ENCODE results near the gene SLC16A10. TPM values are rescaled to one million over a fixed set of nuclear protein-coding genes. Genes with fewer than 3 reads are reported as not detected.

Gene SLC16A10
- polyA plus RNA-seq, 1 experiment: not detected

GRCh38 chr6:111276335-111276734 lies 189.0 kb downstream of the SLC16A10 start:
- ChIA-PET CTCF (interaction anchor here (0.9 kb wide), 1 partner anchor 203 kb away, joined by 3 read pairs; no protein-coding TSS in a partner anchor), POLR2A (no interaction called here)

GRCh38 chr6:111276736-111277135 lies 189.4 kb downstream of the SLC16A10 start:
- ChIA-PET CTCF (interaction anchor here (0.9 kb wide), 1 partner anchor 202 kb away, joined by 3 read pairs; no protein-coding TSS in a partner anchor), POLR2A (no interaction called here)
- H3K27me3 ChIP-seq (ENCODE audit: control insufficient read depth, insufficient read depth, low read length): no peaks in the 10 kb centered on the region
- H3K27ac ChIP-seq (ENCODE audit: low read depth, low read length): no peak overlapping the region
- peaks cover 8% of the 10 kb centered on the region for H3K9me3 ChIP-seq (ENCODE audit: control insufficient read depth, insufficient read depth, low read length)
- no peak overlapping the region for H3K4me3 ChIP-seq (ENCODE audit: low read depth, low read length)
- no peak for DNase-seq (ENCODE audit: low read depth, low spot score)
- TF ChIP-seq, protein P1, sequence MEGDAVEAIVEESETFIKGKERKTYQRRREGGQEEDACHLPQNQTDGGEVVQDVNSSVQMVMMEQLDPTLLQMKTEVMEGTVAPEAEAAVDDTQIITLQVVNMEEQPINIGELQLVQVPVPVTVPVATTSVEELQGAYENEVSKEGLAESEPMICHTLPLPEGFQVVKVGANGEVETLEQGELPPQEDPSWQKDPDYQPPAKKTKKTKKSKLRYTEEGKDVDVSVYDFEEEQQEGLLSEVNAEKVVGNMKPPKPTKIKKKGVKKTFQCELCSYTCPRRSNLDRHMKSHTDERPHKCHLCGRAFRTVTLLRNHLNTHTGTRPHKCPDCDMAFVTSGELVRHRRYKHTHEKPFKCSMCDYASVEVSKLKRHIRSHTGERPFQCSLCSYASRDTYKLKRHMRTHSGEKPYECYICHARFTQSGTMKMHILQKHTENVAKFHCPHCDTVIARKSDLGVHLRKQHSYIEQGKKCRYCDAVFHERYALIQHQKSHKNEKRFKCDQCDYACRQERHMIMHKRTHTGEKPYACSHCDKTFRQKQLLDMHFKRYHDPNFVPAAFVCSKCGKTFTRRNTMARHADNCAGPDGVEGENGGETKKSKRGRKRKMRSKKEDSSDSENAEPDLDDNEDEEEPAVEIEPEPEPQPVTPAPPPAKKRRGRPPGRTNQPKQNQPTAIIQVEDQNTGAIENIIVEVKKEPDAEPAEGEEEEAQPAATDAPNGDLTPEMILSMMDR (IDR thresholded peaks at IDR 0.05; ENCODE audit: low read depth, low read length): no peak

More at GRCh38 chr6:111276335-111276734, 189.0 kb downstream of the SLC16A10 start:
- no peaks in the 10 kb centered on the region for H3K27me3 ChIP-seq (ENCODE audit: control insufficient read depth, insufficient read depth, low read length)
- DNase-seq (ENCODE audit: low read depth, low spot score): no peak
- TF ChIP-seq, protein P1 (IDR thresholded peaks at IDR 0.05; ENCODE audit: low read depth, low read length): no peak
- peaks cover 8% of the 10 kb centered on the region for H3K9me3 ChIP-seq (ENCODE audit: control insufficient read depth, insufficient read depth, low read length)
- no peak overlapping the region for H3K4me3 ChIP-seq (ENCODE audit: low read depth, low read length)
- no peak overlapping the region for H3K27ac ChIP-seq (ENCODE audit: low read depth, low read length)

- H3K27ac ChIP-seq (ENCODE audit: low read depth, low read length): no peak overlapping the region
- ChIA-PET POLR2A (no interaction called here), CTCF (interaction anchor here (1.2 kb wide), 1 partner anchor 19 kb away, joined by 4 read pairs; a partner anchor contains a TSS)
- no peak for DNase-seq (ENCODE audit: low read depth, low spot score)
- TF ChIP-seq, protein P1 (IDR thresholded peaks at IDR 0.05; ENCODE audit: low read depth, low read length): no peak
- H3K4me3 ChIP-seq (ENCODE audit: low read depth, low read length): no peak overlapping the region
- peaks cover 8% of the 10 kb centered on the region for H3K9me3 ChIP-seq (ENCODE audit: control insufficient read depth, insufficient read depth, low read length)
- H3K27me3 ChIP-seq (ENCODE audit: control insufficient read depth, insufficient read depth, low read length): no peaks in the 10 kb centered on the region
Observed at GRCh38 chr6:111277819-111278218, 190.5 kb downstream of the SLC16A10 start.

DNA sequence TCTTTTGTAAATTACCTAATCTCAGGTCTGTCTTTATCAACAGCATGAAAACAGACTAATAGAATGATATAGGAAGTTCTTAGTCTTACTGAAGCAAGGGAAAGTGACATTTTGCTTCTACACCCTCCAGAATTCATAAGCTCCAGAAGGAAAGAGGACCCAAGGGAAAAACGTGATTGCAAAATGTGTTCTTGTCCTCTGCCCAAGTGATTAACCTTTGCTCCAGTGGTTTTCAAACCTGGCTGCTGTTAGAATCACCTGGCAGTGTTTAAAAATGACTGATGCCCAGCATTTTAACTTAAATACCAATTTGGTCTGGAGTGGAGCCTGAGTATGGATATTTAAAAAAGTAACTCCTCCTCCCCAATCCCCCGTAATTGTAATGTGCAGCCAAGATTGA lies 191.4 kb downstream of the SLC16A10 start:
- DNase-seq (ENCODE audit: low read depth, low spot score): no peak

GRCh38 chr6:111280445-111280955 lies 193.2 kb downstream of the SLC16A10 start:
- Histone ChIP-seq H3K4me3 (ENCODE audit: low read depth, low read length) (no peak overlapping the region), H3K27ac (ENCODE audit: low read depth, low read length) (no peak overlapping the region), H3K27me3 (ENCODE audit: control insufficient read depth, insufficient read depth, low read length) (no peaks in the 10 kb centered on the region), H3K9me3 (ENCODE audit: control insufficient read depth, insufficient read depth, low read length) (no peaks in the 10 kb centered on the region)
- DNase-seq (ENCODE audit: low read depth, low spot score): no peak
- ChIA-PET POLR2A (no interaction called here), CTCF (interaction anchor here (0.8 to 1.8 kb wide), 2 partner anchors 21 to 269 kb away, joined by 3 to 8 read pairs; a partner anchor contains a TSS)
- TF ChIP-seq, protein P1 (IDR thresholded peaks at IDR 0.05; ENCODE audit: low read depth, low read length): no peak

More for the DNA sequence above, 191.4 kb downstream of the SLC16A10 start:
- no peak overlapping the region for H3K27ac ChIP-seq (ENCODE audit: low read depth, low read length)
- no peak overlapping the region for H3K4me3 ChIP-seq (ENCODE audit: low read depth, low read length)
- TF ChIP-seq, protein P1 (IDR thresholded peaks at IDR 0.05; ENCODE audit: low read depth, low read length): no peak
- POLR2A ChIA-PET: no interaction called here
- peaks cover 6% of the 10 kb centered on the region for H3K9me3 ChIP-seq (ENCODE audit: control insufficient read depth, insufficient read depth, low read length)
- H3K27me3 ChIP-seq (ENCODE audit: control insufficient read depth, insufficient read depth, low read length): no peaks in the 10 kb centered on the region
- CTCF ChIA-PET: interaction anchor here (1.8 kb wide), 1 partner anchor 20 kb away, joined by 8 read pairs; a partner anchor contains a TSS

All from AG04450 (cell line).